Mesothelial cell of epicardium (in vitro differentiated cells): Measurements from ENCODE around the gene DBX2. TPM values are rescaled to one million over a fixed set of nuclear protein-coding genes. Genes with fewer than 3 reads are reported as not detected.

Experiments
- DNase-seq, 2 experiments: peaks; one replicate each; pipeline ENCODE4 v3.0.0; 2021; ENCODE audit warnings: low spot score in 2 of 2; ENCODE audit not compliant: unreplicated experiment in 2 of 2
- H3K27ac Mint-ChIP-seq: 2 replicates; pipeline ENCODE4 v1.8.0; 2021; ENCODE audit warnings: mixed read lengths
- H3K27me3 Mint-ChIP-seq: 2 replicates; pipeline ENCODE4 v1.8.0; 2021; ENCODE audit warnings: low read depth, mixed read lengths
- H3K36me3 Mint-ChIP-seq: 2 replicates; pipeline ENCODE4 v1.8.0; 2021; ENCODE audit warnings: mixed read lengths
- H3K4me1 Mint-ChIP-seq: 2 replicates; pipeline ENCODE4 v1.8.0; 2021; ENCODE audit warnings: mixed read lengths
- H3K4me3 Mint-ChIP-seq: 2 replicates; pipeline ENCODE4 v1.8.0; 2021; ENCODE audit warnings: mild to moderate bottlenecking, moderate library complexity, mixed read lengths
- H3K9me3 Mint-ChIP-seq: 2 replicates; pipeline ENCODE4 v1.8.0; 2021; ENCODE audit warnings: mixed read lengths
- total RNA-seq: library from RNA; stranded (reverse); gene quantifications from 3 replicates; pipeline ENCODE4 v1.2.1, GENCODE V29; 2021
- TF ChIP-seq, protein P1 (sequence below): fragments of 200-600 bp; sonication (generic); IDR thresholded peaks from one replicate; pipeline ENCODE4 v1.5.0; 2021; ENCODE audit warnings: antibody characterized with exemption; ENCODE audit not compliant: unreplicated experiment

DBX2 gene
- total RNA-seq, 1 donor from 2014 or later, result not detected

DNA sequence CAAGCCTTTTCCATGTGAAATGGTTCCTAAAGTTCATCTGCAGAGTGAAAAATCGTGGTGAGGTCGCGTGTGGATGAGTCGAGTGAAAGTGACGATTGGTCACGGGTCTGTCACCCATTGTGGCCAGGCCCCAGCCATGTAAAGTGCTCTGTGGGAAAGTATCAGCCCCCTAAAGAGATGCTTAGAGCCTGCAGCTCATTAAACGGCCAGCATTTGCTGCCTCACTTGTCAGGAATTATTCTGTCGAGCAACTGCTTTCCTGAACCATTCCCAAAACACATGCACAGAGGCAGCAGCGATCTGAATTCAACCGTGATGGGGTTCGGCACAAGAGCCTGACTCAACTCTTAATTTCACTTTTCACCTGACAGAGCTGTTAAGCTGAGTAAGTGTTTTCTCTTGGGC, 16.0 kb downstream of the DBX2 start:
- Mint-ChIP-seq H3K27me3 (peaks cover 49% of the 10 kb centered on the region), H3K4me1 (no peaks in the 10 kb centered on the region), H3K4me3 (no peak overlapping the region), H3K36me3 (no peaks in the 10 kb centered on the region), H3K9me3 (no peaks in the 10 kb centered on the region), H3K27ac (no peak overlapping the region)
- no peak for DNase-seq
- TF ChIP-seq, protein P1, sequence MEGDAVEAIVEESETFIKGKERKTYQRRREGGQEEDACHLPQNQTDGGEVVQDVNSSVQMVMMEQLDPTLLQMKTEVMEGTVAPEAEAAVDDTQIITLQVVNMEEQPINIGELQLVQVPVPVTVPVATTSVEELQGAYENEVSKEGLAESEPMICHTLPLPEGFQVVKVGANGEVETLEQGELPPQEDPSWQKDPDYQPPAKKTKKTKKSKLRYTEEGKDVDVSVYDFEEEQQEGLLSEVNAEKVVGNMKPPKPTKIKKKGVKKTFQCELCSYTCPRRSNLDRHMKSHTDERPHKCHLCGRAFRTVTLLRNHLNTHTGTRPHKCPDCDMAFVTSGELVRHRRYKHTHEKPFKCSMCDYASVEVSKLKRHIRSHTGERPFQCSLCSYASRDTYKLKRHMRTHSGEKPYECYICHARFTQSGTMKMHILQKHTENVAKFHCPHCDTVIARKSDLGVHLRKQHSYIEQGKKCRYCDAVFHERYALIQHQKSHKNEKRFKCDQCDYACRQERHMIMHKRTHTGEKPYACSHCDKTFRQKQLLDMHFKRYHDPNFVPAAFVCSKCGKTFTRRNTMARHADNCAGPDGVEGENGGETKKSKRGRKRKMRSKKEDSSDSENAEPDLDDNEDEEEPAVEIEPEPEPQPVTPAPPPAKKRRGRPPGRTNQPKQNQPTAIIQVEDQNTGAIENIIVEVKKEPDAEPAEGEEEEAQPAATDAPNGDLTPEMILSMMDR, result no peak

DNA sequence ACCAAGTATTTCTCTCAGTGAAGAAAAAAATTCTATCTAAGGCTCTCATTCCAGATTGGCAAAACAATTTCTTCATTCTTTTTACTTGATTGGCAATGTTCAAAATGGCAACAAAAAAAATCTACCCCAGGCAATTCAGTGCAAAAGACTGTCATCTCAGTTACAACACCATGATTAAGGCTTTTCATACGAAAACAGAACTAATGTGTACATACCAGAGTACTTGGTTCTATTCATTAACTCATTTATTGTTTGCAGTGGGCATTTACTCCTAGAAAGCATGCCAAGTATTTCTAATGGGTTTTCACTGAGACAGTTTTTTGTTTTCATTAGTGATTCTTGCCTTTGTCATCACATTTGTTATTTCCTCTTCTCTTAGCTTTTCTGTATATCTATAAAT, 33.0 kb downstream of the DBX2 start:
- DNase-seq, result no peak
- Mint-ChIP-seq H3K36me3 (peaks cover 3% of the 10 kb centered on the region), H3K27ac (no peak overlapping the region), H3K4me3 (no peak overlapping the region), H3K9me3 (peaks cover 12% of the 10 kb centered on the region), H3K4me1 (no peaks in the 10 kb centered on the region), H3K27me3 (peaks cover 6% of the 10 kb centered on the region)
- TF ChIP-seq, protein P1, result no peak

DNA sequence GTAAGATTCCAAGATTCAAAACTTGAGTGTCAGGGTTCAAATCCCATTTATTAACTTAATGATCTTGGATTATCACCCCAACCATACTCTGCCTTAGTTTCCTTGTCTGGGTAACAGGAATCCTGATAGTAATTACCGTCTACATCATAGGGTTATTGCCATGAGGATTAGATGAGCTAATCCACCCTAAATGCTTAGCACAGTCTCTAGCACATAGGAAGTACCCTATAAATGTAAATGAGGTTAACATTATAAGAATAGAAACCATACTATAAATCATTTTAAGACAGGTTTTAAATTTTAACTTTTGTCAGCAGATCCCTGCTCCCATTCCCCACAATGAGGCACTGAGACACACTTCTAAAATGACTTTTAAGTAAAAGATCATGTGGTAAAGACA, 36.5 kb downstream of the DBX2 start:
- no peak overlapping the region for H3K4me3 Mint-ChIP-seq
- H3K36me3 Mint-ChIP-seq, result no peaks in the 10 kb centered on the region
- peaks cover 6% of the 10 kb centered on the region for H3K9me3 Mint-ChIP-seq
- TF ChIP-seq, protein P1, result no peak
- H3K4me1 Mint-ChIP-seq, result no peaks in the 10 kb centered on the region
- H3K27me3 Mint-ChIP-seq, result peaks cover 17% of the 10 kb centered on the region
- no peak overlapping the region for H3K27ac Mint-ChIP-seq
- no peak for DNase-seq

DNA sequence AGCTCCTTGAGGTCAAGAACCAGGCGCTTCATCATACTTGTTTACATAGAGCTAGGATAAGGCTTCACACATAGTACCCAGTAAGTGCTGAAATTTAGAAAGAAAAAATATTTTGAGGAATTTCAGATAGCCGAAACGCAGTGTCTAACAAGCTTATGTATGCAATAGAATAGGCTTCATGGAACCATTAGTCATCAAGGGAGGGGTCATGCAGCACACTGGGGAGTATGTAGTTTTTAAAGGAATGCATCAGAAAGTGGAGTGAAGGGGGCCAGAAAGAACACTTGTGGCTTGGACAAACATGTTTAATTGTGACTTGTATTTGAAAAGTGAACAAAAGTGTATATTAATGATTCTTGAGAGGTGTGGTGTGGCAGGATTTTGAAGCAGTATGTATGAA, 38.1 kb downstream of the DBX2 start:
- H3K36me3 Mint-ChIP-seq, result no peaks in the 10 kb centered on the region
- H3K4me1 Mint-ChIP-seq, result no peaks in the 10 kb centered on the region
- no peak overlapping the region for H3K27ac Mint-ChIP-seq
- no peak for DNase-seq
- TF ChIP-seq, protein P1, result no peak
- no peaks in the 10 kb centered on the region for H3K9me3 Mint-ChIP-seq
- no peak overlapping the region for H3K4me3 Mint-ChIP-seq
- H3K27me3 Mint-ChIP-seq, result peaks cover 19% of the 10 kb centered on the region

DNA sequence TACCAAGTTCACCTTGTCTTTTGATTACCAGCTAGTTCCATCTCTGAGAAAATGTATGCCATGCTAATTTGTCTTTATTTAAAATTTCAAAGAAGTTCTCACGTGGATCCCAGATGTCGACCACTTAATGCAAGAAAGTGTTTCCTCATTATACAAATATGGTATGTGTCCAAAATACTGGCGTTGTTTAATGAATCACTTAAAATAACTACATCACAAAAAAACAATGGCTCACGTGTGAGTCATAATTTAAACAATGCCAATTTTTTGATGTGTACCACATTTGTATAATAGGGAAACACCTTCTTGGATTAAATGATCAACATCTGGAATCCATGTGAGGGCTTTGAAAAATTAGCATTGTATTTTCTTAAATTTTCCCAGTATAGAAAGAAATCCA, 40.8 kb downstream of the DBX2 start:
- no peak overlapping the region for H3K4me3 Mint-ChIP-seq
- TF ChIP-seq, protein P1, result no peak
- peaks cover 17% of the 10 kb centered on the region for H3K27me3 Mint-ChIP-seq
- DNase-seq, result no peak
- H3K4me1 Mint-ChIP-seq, result no peaks in the 10 kb centered on the region
- H3K9me3 Mint-ChIP-seq, result no peaks in the 10 kb centered on the region
- no peak overlapping the region for H3K27ac Mint-ChIP-seq
- no peaks in the 10 kb centered on the region for H3K36me3 Mint-ChIP-seq

DNA sequence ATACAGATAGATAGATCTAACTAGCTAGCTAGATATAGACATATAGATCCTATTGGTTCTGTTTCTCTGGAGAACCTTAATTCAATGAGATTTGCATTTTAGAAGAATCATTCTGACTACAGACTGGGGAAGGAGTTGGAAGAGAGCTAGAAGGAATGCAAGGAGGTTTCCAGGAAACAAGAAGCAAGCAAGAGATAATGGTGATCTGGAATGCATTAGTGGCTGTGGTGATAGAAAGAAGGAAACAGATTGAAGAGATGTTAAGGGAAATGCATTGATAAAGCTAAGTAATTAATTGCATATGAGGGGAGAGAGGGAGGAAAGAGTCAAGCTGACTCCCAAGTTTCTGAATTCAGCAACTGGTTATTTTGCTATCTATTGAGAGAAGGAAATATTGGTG, 42.7 kb downstream of the DBX2 start:
- Mint-ChIP-seq H3K27ac (no peak overlapping the region), H3K27me3 (peaks cover 13% of the 10 kb centered on the region), H3K4me3 (no peak overlapping the region), H3K9me3 (no peaks in the 10 kb centered on the region), H3K36me3 (no peaks in the 10 kb centered on the region), H3K4me1 (no peaks in the 10 kb centered on the region)
- TF ChIP-seq, protein P1, result no peak
- no peak for DNase-seq
